H1 (cell line): ENCODE results near the gene RAB1A. TPM values are rescaled to one million over a fixed set of nuclear protein-coding genes. Genes with fewer than 3 reads are reported as not detected.

Experiments
- POU5F1 ChIP-seq: IDR thresholded peaks from 2 replicates; pipeline ENCODE4 v1.6.1; 2011; ENCODE audit warnings: low read depth, mild to moderate bottlenecking, low read length, moderate library complexity
- RNF2 ChIP-seq: fragments of 200-900, 300-1000 bp; sonication (generic); IDR thresholded peaks from 2 replicates; pipeline ENCODE4 v1.7.1; 2016; ENCODE audit warnings: borderline replicate concordance, low read depth, mild to moderate bottlenecking, antibody characterized with exemption, low read length; ENCODE audit not compliant: poor library complexity, severe bottlenecking; ENCODE audit errors: missing control alignments
- ZNF274 ChIP-seq: IDR thresholded peaks from 2 replicates; pipeline ENCODE4 v1.7.0; 2012; ENCODE audit warnings: low read length, borderline replicate concordance; ENCODE audit errors: extremely low read depth
- polyA plus RNA-seq, 7 experiments: library from polyadenylated mRNA; depleted of rRNA in 3 of 7; stranded (reverse) in 5 of 7; unstranded in 2 of 7; fragments of >200 nt in 5 of 7; fragments of 200-250 nt in 2 of 7; gene quantifications; 1 replicate in 5 of 7; 2 replicates in 1 of 7; 4 replicates in 1 of 7; pipeline versions ENCODE4 v1.2.1 to v1.2.3, GENCODE V29; 2011 to 2013; ENCODE audit warnings: missing spikeins in 2 of 7, mixed read lengths in 2 of 7
- total RNA-seq: library from RNA; stranded (reverse); fragmentation: NEBNext Ultra II Directional; extraction: Animal tissue kit (Norgen Biotek cat#: 25700); gene quantifications from 2 replicates; pipeline ENCODE4 v1.2.1, GENCODE V29; 2021
- TF ChIP-seq, protein P1 (sequence below): fragments of 300-600 bp; sonication (generic); IDR thresholded peaks from 2 replicates; pipeline ENCODE4 v1.7.1; 2012; ENCODE audit warnings: low read length, moderate library complexity, mild to moderate bottlenecking, inconsistent platforms; ENCODE audit not compliant: insufficient replicate concordance
- TF ChIP-seq, protein P2 (sequence below): IDR thresholded peaks from 2 replicates; pipeline ENCODE4 v1.6.1; 2012; ENCODE audit warnings: inconsistent platforms

Gene RAB1A
- total and polyA plus RNA-seq, 2 of the 8 experiments (the other 6 are each of a cell fraction or from before 2014, with no cell fraction given) = 77.9 to 120 TPM

DNA sequence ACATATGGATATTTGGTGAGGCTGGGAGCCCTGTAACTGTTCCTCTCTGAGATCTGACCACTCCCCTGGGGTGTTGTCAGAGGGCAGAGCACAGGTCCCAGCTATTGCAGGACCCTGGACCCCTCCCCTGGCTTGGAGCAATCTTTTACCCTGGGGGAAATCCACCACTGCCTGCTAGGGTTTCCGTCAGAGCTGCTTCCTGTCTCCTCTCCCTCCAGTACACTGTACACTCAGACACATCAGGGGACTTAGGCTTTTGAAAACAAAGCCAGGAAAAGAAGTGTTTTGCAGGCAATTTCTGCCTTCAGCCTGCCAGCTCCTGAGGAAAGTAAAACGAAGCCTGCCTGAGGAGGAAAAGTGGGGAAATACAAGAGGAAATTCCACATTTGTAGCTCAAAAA is 86.9 kb downstream of the RAB1A start (continued):
- TF ChIP-seq, protein P1, sequence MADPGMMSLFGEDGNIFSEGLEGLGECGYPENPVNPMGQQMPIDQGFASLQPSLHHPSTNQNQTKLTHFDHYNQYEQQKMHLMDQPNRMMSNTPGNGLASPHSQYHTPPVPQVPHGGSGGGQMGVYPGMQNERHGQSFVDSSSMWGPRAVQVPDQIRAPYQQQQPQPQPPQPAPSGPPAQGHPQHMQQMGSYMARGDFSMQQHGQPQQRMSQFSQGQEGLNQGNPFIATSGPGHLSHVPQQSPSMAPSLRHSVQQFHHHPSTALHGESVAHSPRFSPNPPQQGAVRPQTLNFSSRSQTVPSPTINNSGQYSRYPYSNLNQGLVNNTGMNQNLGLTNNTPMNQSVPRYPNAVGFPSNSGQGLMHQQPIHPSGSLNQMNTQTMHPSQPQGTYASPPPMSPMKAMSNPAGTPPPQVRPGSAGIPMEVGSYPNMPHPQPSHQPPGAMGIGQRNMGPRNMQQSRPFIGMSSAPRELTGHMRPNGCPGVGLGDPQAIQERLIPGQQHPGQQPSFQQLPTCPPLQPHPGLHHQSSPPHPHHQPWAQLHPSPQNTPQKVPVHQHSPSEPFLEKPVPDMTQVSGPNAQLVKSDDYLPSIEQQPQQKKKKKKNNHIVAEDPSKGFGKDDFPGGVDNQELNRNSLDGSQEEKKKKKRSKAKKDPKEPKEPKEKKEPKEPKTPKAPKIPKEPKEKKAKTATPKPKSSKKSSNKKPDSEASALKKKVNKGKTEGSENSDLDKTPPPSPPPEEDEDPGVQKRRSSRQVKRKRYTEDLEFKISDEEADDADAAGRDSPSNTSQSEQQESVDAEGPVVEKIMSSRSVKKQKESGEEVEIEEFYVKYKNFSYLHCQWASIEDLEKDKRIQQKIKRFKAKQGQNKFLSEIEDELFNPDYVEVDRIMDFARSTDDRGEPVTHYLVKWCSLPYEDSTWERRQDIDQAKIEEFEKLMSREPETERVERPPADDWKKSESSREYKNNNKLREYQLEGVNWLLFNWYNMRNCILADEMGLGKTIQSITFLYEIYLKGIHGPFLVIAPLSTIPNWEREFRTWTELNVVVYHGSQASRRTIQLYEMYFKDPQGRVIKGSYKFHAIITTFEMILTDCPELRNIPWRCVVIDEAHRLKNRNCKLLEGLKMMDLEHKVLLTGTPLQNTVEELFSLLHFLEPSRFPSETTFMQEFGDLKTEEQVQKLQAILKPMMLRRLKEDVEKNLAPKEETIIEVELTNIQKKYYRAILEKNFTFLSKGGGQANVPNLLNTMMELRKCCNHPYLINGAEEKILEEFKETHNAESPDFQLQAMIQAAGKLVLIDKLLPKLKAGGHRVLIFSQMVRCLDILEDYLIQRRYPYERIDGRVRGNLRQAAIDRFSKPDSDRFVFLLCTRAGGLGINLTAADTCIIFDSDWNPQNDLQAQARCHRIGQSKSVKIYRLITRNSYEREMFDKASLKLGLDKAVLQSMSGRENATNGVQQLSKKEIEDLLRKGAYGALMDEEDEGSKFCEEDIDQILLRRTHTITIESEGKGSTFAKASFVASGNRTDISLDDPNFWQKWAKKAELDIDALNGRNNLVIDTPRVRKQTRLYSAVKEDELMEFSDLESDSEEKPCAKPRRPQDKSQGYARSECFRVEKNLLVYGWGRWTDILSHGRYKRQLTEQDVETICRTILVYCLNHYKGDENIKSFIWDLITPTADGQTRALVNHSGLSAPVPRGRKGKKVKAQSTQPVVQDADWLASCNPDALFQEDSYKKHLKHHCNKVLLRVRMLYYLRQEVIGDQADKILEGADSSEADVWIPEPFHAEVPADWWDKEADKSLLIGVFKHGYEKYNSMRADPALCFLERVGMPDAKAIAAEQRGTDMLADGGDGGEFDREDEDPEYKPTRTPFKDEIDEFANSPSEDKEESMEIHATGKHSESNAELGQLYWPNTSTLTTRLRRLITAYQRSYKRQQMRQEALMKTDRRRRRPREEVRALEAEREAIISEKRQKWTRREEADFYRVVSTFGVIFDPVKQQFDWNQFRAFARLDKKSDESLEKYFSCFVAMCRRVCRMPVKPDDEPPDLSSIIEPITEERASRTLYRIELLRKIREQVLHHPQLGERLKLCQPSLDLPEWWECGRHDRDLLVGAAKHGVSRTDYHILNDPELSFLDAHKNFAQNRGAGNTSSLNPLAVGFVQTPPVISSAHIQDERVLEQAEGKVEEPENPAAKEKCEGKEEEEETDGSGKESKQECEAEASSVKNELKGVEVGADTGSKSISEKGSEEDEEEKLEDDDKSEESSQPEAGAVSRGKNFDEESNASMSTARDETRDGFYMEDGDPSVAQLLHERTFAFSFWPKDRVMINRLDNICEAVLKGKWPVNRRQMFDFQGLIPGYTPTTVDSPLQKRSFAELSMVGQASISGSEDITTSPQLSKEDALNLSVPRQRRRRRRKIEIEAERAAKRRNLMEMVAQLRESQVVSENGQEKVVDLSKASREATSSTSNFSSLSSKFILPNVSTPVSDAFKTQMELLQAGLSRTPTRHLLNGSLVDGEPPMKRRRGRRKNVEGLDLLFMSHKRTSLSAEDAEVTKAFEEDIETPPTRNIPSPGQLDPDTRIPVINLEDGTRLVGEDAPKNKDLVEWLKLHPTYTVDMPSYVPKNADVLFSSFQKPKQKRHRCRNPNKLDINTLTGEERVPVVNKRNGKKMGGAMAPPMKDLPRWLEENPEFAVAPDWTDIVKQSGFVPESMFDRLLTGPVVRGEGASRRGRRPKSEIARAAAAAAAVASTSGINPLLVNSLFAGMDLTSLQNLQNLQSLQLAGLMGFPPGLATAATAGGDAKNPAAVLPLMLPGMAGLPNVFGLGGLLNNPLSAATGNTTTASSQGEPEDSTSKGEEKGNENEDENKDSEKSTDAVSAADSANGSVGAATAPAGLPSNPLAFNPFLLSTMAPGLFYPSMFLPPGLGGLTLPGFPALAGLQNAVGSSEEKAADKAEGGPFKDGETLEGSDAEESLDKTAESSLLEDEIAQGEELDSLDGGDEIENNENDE = no peak
- TF ChIP-seq POU5F1 (no peak), ZNF274 (no peak), RNF2 (no peak)
- TF ChIP-seq, protein P2, sequence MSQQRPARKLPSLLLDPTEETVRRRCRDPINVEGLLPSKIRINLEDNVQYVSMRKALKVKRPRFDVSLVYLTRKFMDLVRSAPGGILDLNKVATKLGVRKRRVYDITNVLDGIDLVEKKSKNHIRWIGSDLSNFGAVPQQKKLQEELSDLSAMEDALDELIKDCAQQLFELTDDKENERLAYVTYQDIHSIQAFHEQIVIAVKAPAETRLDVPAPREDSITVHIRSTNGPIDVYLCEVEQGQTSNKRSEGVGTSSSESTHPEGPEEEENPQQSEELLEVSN = no peak
